HEK293 (cell line): Measurements from ENCODE around the gene NUP85.

ENCODE experiments used
- GLIS1 ChIP-seq: fragments of 450-650 bp; formaldehyde crosslinking; IDR thresholded peaks from 2 replicates; pipeline ENCODE4 v1.5.1; 2016; ENCODE audit warnings: missing biosample characterization, missing genetic modification characterization
- GLIS2 ChIP-seq: fragments of 450-650 bp; formaldehyde crosslinking; IDR thresholded peaks from 2 replicates; pipeline ENCODE4 v1.5.1; 2016; ENCODE audit warnings: missing biosample characterization, missing genetic modification characterization
- IKZF3 ChIP-seq: fragments of 450-650 bp; IDR thresholded peaks from 2 replicates; pipeline ENCODE4 v1.5.0; 2018; ENCODE audit warnings: missing biosample characterization, mild to moderate bottlenecking, missing genetic modification characterization, moderate library complexity
- INSM2 ChIP-seq: fragments of 450-650 bp; formaldehyde crosslinking; IDR thresholded peaks from 2 replicates; pipeline ENCODE4 v1.5.1; 2016; ENCODE audit warnings: missing biosample characterization, missing genetic modification characterization
- KLF17 ChIP-seq: fragments of 450-650 bp; formaldehyde crosslinking; IDR thresholded peaks from 2 replicates; pipeline ENCODE4 v1.5.1; 2016; ENCODE audit warnings: missing biosample characterization, missing genetic modification characterization
- KLF9 ChIP-seq: fragments of 450-650 bp; formaldehyde crosslinking; IDR thresholded peaks from 2 replicates; pipeline ENCODE4 v1.5.1; 2016; ENCODE audit warnings: missing biosample characterization, missing genetic modification characterization, low read depth
- MYNN ChIP-seq: fragments of 450-650 bp; formaldehyde crosslinking; IDR thresholded peaks from 2 replicates; pipeline ENCODE4 v1.5.1; 2016; ENCODE audit warnings: missing biosample characterization, missing genetic modification characterization, borderline replicate concordance
- PATZ1 ChIP-seq: fragments of 450-650 bp; formaldehyde crosslinking; IDR thresholded peaks from 2 replicates; pipeline ENCODE4 v1.5.1; 2016; ENCODE audit warnings: missing biosample characterization, missing genetic modification characterization
- REPIN1 ChIP-seq: fragments of 450-650 bp; formaldehyde crosslinking; IDR thresholded peaks from 2 replicates; pipeline ENCODE4 v1.5.1; 2017; ENCODE audit warnings: missing biosample characterization, missing genetic modification characterization, low read depth
- SP3 ChIP-seq: fragments of 450-650 bp; formaldehyde crosslinking; IDR thresholded peaks from 2 replicates; pipeline ENCODE4 v1.5.1; 2016; ENCODE audit warnings: missing biosample characterization, missing genetic modification characterization
- YY1 ChIP-seq: fragments of 450-650 bp; formaldehyde crosslinking; IDR thresholded peaks from 2 replicates; pipeline ENCODE4 v1.5.1; 2018; ENCODE audit warnings: missing biosample characterization, missing genetic modification characterization
- ZBTB44 ChIP-seq: fragments of 450-650 bp; IDR thresholded peaks from 2 replicates; pipeline ENCODE4 v1.5.1; 2018; ENCODE audit warnings: missing biosample characterization, mild to moderate bottlenecking, missing genetic modification characterization
- ZEB2 ChIP-seq: fragments of 450-650 bp; formaldehyde crosslinking; IDR thresholded peaks from 2 replicates; pipeline ENCODE4 v1.5.1; 2016; ENCODE audit warnings: missing biosample characterization, missing genetic modification characterization
- ZFP41 ChIP-seq: fragments of 450-650 bp; formaldehyde crosslinking; IDR thresholded peaks from 2 replicates; pipeline ENCODE4 v1.5.1; 2016; ENCODE audit warnings: missing biosample characterization, missing genetic modification characterization, borderline replicate concordance
- ZNF214 ChIP-seq: fragments of 450-650 bp; formaldehyde crosslinking; IDR thresholded peaks from 2 replicates; pipeline ENCODE4 v1.5.1; 2017; ENCODE audit warnings: missing biosample characterization, mild to moderate bottlenecking, missing genetic modification characterization, borderline replicate concordance
- ZNF48 ChIP-seq: fragments of 450-650 bp; formaldehyde crosslinking; IDR thresholded peaks from 2 replicates; pipeline ENCODE4 v1.5.1; 2016; ENCODE audit warnings: missing biosample characterization, missing genetic modification characterization
- ZNF501 ChIP-seq: fragments of 450-650 bp; formaldehyde crosslinking; IDR thresholded peaks from 2 replicates; pipeline ENCODE4 v1.5.1; 2016; ENCODE audit warnings: missing biosample characterization, missing genetic modification characterization
- ZNF596 ChIP-seq: fragments of 450-650 bp; IDR thresholded peaks from 2 replicates; pipeline ENCODE4 v1.5.0; 2018; ENCODE audit warnings: missing biosample characterization, mild to moderate bottlenecking, missing genetic modification characterization, moderate library complexity
- ZNF626 ChIP-seq: fragments of 450-650 bp; sonication (Bioruptor Pico); formaldehyde crosslinking; IDR thresholded peaks from 2 replicates; pipeline ENCODE4 v1.5.1; 2018; ENCODE audit warnings: missing biosample characterization, missing genetic modification characterization, inconsistent platforms
- ZNF677 ChIP-seq: fragments of 450-650 bp; IDR thresholded peaks from 2 replicates; pipeline ENCODE4 v1.5.0; 2018; ENCODE audit warnings: missing biosample characterization, mild to moderate bottlenecking, missing genetic modification characterization, moderate library complexity
- ZNF785 ChIP-seq: fragments of 450-650 bp; formaldehyde crosslinking; IDR thresholded peaks from 2 replicates; pipeline ENCODE4 v1.5.1; 2016; ENCODE audit warnings: missing biosample characterization, missing genetic modification characterization
- TF ChIP-seq, protein P1 (sequence below): fragments of 450-650 bp; formaldehyde crosslinking; optimal IDR thresholded peaks from 2 replicates; pipeline ENCODE3; 2016; ENCODE audit warnings: missing biosample characterization, mild to moderate bottlenecking, missing genetic modification characterization
- TF ChIP-seq, protein P2 (sequence below): fragments of 450-650 bp; formaldehyde crosslinking; IDR thresholded peaks from 2 replicates; pipeline ENCODE4 v1.5.1; 2016; ENCODE audit warnings: missing biosample characterization, missing genetic modification characterization
- TF ChIP-seq, protein P3 (sequence below): fragments of 450-650 bp; formaldehyde crosslinking; IDR thresholded peaks from 2 replicates; pipeline ENCODE4 v1.5.1; 2017; ENCODE audit warnings: missing biosample characterization, missing genetic modification characterization
- TF ChIP-seq, protein P4 (sequence below): fragments of 450-650 bp; formaldehyde crosslinking; IDR thresholded peaks from 2 replicates; pipeline ENCODE4 v1.5.1; 2017; ENCODE audit warnings: missing biosample characterization, missing genetic modification characterization

Gene NUP85

GRCh38 chr17:75182569-75183436, 22.7 kb upstream of the NUP85 start, which contains the start of gene SUMO2 (continued):
- TF ChIP-seq, protein P1, sequence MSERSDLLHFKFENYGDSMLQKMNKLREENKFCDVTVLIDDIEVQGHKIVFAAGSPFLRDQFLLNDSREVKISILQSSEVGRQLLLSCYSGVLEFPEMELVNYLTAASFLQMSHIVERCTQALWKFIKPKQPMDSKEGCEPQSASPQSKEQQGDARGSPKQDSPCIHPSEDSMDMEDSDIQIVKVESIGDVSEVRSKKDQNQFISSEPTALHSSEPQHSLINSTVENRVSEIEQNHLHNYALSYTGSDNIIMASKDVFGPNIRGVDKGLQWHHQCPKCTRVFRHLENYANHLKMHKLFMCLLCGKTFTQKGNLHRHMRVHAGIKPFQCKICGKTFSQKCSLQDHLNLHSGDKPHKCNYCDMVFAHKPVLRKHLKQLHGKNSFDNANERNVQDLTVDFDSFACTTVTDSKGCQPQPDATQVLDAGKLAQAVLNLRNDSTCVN (tag by site-specific recombination): peak; percentile 98
- TF ChIP-seq ZNF785 (tag by site-specific recombination) (peak; percentile 56; the same call in 1 of the 2 replicates), ZNF677 (tag by site-specific recombination) (0 out of 2 replicates have a peak, but pooled peaks have one; percentile 43), REPIN1 (no peak), PATZ1 (peak; percentile 78), GLIS1 (tag by site-specific recombination) (peak; percentile 60), ZNF501 (no peak), KLF17 (tag by site-specific recombination) (peak; percentile 41), ZBTB44 (tag by site-specific recombination) (0 out of 2 replicates have a peak, but pooled peaks have one; percentile 11), ZNF626 (tag by site-specific recombination) (no peak), ZFP41 (tag by site-specific recombination) (no peak), KLF9 (tag by site-specific recombination) (no peak; the same call in 1 of the 2 replicates), ZNF214 (tag by site-specific recombination) (no peak), ZEB2 (peak; percentile 35; the same call in 1 of the 2 replicates), SP3 (peak; percentile 43; the same call in 1 of the 2 replicates), YY1 (tag by site-specific recombination) (peak; percentile 58), GLIS2 (tag by site-specific recombination) (peak; percentile 57; the same call in 1 of the 2 replicates), MYNN (tag by site-specific recombination) (no peak), ZNF48 (no peak), ZNF596 (tag by site-specific recombination) (0 out of 2 replicates have a peak, but pooled peaks have one; percentile 31), IKZF3 (peak; percentile 44), INSM2 (tag by site-specific recombination) (no peak)
- TF ChIP-seq, protein P2, sequence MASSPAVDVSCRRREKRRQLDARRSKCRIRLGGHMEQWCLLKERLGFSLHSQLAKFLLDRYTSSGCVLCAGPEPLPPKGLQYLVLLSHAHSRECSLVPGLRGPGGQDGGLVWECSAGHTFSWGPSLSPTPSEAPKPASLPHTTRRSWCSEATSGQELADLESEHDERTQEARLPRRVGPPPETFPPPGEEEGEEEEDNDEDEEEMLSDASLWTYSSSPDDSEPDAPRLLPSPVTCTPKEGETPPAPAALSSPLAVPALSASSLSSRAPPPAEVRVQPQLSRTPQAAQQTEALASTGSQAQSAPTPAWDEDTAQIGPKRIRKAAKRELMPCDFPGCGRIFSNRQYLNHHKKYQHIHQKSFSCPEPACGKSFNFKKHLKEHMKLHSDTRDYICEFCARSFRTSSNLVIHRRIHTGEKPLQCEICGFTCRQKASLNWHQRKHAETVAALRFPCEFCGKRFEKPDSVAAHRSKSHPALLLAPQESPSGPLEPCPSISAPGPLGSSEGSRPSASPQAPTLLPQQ (tag by site-specific recombination): no peak
- TF ChIP-seq, protein P3, sequence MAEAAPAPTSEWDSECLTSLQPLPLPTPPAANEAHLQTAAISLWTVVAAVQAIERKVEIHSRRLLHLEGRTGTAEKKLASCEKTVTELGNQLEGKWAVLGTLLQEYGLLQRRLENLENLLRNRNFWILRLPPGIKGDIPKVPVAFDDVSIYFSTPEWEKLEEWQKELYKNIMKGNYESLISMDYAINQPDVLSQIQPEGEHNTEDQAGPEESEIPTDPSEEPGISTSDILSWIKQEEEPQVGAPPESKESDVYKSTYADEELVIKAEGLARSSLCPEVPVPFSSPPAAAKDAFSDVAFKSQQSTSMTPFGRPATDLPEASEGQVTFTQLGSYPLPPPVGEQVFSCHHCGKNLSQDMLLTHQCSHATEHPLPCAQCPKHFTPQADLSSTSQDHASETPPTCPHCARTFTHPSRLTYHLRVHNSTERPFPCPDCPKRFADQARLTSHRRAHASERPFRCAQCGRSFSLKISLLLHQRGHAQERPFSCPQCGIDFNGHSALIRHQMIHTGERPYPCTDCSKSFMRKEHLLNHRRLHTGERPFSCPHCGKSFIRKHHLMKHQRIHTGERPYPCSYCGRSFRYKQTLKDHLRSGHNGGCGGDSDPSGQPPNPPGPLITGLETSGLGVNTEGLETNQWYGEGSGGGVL: peak; percentile 78
- TF ChIP-seq, protein P4, sequence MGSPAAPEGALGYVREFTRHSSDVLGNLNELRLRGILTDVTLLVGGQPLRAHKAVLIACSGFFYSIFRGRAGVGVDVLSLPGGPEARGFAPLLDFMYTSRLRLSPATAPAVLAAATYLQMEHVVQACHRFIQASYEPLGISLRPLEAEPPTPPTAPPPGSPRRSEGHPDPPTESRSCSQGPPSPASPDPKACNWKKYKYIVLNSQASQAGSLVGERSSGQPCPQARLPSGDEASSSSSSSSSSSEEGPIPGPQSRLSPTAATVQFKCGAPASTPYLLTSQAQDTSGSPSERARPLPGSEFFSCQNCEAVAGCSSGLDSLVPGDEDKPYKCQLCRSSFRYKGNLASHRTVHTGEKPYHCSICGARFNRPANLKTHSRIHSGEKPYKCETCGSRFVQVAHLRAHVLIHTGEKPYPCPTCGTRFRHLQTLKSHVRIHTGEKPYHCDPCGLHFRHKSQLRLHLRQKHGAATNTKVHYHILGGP (tag by site-specific recombination): no peak
